ENCODE results near the gene PRTFDC1.

Gene PRTFDC1

GRCh38 chr10:24826009-24826408 lies 126.4 kb downstream of the PRTFDC1 start:
- peaks cover 2% of the 10 kb centered on the region for H3K9me3 Mint-ChIP-seq
- no peaks in the 10 kb centered on the region for H3K36me3 Mint-ChIP-seq
- H3K4me1 Mint-ChIP-seq, result peaks cover 4% of the 10 kb centered on the region
- H3K4me3 Mint-ChIP-seq, result no peak overlapping the region
- H3K27me3 Mint-ChIP-seq, result no peaks in the 10 kb centered on the region
- DNase-seq (ENCODE audit: low spot score in 2 of 2) (no peak), ATAC-seq (ENCODE audit: low read depth) (no peak)
- no peak overlapping the region for H3K27ac Mint-ChIP-seq

DNA sequence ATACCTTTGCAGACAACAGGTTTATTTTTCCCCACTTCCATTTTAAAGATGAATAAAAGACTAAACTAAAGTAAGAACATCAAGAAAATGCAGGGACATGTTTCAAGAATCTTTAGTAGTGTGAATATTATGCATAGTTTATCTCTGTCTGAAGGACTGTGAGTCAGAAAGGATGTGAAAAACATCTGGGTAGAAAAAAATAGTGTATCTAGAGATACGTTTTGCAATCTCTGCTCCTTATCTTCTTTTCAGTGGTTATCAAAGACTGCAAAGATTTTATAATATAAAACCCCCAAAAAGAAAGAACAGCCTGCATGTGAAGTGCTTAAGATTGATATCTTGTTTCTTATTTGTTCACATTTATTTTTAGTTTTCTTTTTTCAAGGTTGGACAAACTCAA lies 126.9 kb downstream of the PRTFDC1 start:
- ATAC-seq (ENCODE audit: low read depth), result no peak

DNA sequence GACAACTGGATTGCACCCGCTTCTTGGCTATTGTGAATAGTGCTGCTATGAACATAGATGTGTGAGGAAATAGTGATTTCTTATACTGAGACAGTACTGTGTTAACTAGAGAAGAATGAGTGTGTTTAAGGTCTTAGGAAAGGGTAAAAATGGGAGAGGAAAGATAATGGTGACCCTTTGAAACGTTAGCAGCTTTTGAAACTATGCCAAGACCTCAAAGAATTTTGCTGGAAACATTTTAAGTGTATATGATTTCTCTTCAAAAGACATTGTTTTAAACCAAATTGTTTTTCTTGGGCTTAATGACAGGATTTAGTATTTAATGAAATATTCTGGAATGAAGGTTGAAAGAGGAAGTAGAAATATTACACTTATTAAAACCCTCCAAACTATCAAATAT lies 127.9 kb downstream of the PRTFDC1 start:
- Mint-ChIP-seq H3K27me3 (no peaks in the 10 kb centered on the region), H3K4me1 (peaks cover 4% of the 10 kb centered on the region), H3K36me3 (no peaks in the 10 kb centered on the region), H3K9me3 (peaks cover 2% of the 10 kb centered on the region), H3K4me3 (no peak overlapping the region), H3K27ac (no peak overlapping the region)
- DNase-seq (ENCODE audit: low spot score in 2 of 2), result no peak
- no peak for ATAC-seq (ENCODE audit: low read depth)

More for the DNA sequence above, 126.9 kb downstream of the PRTFDC1 start:
- peaks cover 4% of the 10 kb centered on the region for H3K4me1 Mint-ChIP-seq
- H3K4me3 Mint-ChIP-seq, result no peak overlapping the region
- DNase-seq (ENCODE audit: low spot score in 2 of 2), result no peak
- H3K27me3 Mint-ChIP-seq, result no peaks in the 10 kb centered on the region
- H3K9me3 Mint-ChIP-seq, result peaks cover 2% of the 10 kb centered on the region
- H3K36me3 Mint-ChIP-seq, result no peaks in the 10 kb centered on the region
- no peak overlapping the region for H3K27ac Mint-ChIP-seq

DNA sequence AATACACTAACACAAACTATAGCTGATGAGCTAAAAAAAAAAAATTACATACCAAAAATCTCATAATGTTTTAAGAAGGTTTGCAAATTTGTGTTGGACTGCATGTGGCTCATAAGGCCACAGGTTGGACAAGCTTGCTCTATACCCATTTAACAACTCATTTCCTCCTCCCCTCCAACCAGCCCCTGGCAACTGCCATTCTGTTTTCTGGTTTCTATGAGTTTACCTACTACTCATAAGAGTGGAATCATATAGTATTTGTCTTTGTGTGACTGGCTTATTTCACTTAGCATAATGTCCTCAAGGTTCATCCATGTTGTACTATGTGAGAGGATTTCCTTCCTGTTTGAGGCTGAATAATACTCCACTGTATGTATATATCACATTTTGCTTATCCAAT lies 128.3 kb downstream of the PRTFDC1 start:
- Mint-ChIP-seq H3K27me3 (no peaks in the 10 kb centered on the region), H3K27ac (no peak overlapping the region), H3K4me1 (peaks cover 4% of the 10 kb centered on the region), H3K36me3 (no peaks in the 10 kb centered on the region), H3K4me3 (no peak overlapping the region), H3K9me3 (peaks cover 2% of the 10 kb centered on the region)
- no peak for DNase-seq (ENCODE audit: low spot score in 2 of 2)
- no peak for ATAC-seq (ENCODE audit: low read depth)

- no peak for ATAC-seq (ENCODE audit: low read depth)
- no peaks in the 10 kb centered on the region for H3K9me3 Mint-ChIP-seq
- peaks cover 4% of the 10 kb centered on the region for H3K4me1 Mint-ChIP-seq
- H3K36me3 Mint-ChIP-seq, result no peaks in the 10 kb centered on the region
- no peak overlapping the region for H3K27ac Mint-ChIP-seq
- no peaks in the 10 kb centered on the region for H3K27me3 Mint-ChIP-seq
- DNase-seq (ENCODE audit: low spot score in 2 of 2), result no peak
- H3K4me3 Mint-ChIP-seq, result no peak overlapping the region
Measured at GRCh38 chr10:24822590-24822989, 129.8 kb downstream of the PRTFDC1 start.

DNA sequence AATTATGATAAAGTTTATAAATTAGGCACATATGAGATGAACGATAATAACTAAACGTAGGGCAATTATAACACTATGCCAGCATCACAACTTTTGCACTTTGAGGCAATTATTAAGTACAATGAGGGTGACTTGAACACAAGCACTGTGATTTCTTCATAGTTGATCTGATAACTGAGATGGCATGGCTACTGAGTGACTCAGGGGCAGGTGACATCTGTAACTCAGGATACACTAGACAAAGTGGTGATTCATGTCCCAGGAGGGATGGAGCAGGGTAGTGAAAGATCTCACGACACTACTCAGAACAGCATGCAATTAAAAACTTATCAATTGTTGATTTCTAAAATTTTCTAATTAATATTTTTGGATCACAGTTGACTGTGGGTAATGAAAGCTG lies 130.4 kb downstream of the PRTFDC1 start:
- Mint-ChIP-seq H3K36me3 (peaks cover 2% of the 10 kb centered on the region), H3K4me1 (peaks cover 4% of the 10 kb centered on the region), H3K9me3 (no peaks in the 10 kb centered on the region), H3K4me3 (no peak overlapping the region), H3K27me3 (no peaks in the 10 kb centered on the region), H3K27ac (no peak overlapping the region)
- ATAC-seq (ENCODE audit: low read depth) (no peak), DNase-seq (ENCODE audit: low spot score in 2 of 2) (no peak)

GRCh38 chr10:24816868-24817396 lies 135.5 kb downstream of the PRTFDC1 start:
- DNase-seq (ENCODE audit: low spot score in 2 of 2) (no peak), ATAC-seq (ENCODE audit: low read depth) (no peak)
- H3K36me3 Mint-ChIP-seq, result peaks cover 2% of the 10 kb centered on the region
- H3K27me3 Mint-ChIP-seq, result peaks cover 2% of the 10 kb centered on the region
- no peak overlapping the region for H3K4me3 Mint-ChIP-seq
- no peaks in the 10 kb centered on the region for H3K4me1 Mint-ChIP-seq
- no peak overlapping the region for H3K27ac Mint-ChIP-seq
- H3K9me3 Mint-ChIP-seq, result no peaks in the 10 kb centered on the region

DNA sequence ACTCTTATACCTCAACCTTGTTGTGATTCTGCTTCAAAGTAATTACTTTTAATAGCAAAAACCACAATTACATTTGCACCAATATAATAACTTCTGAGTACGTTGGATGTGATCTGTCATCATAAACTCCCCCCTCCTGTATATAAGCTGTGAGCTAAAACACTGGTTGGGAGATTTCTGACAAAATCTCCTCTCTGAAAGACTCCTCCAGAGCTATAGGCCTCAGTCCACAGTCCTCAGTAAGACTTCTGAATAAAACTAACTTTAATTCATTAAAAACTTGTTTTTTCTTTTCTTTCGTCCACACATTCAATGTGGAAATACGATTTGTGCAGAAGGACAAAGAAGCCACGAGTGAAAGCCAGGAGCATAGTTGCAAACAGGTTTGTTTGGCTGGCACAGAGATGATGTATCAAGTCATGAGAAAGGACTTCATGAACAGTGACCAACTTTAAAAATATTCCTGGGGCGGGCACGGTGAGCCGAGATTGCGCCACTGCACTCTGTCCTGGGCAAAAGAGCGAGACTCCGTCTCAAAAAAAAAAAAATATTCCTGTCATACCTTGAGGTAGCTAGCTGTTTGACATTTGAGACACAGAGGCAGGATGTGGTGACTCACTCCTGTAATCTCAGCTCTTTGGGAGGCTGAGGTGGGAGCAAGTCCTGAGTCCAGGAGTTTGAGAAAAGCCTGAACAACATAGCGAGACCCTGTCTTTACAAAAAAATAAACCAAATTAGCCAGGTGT lies 137.7 kb downstream of the PRTFDC1 start:
- no peak overlapping the region for H3K4me3 Mint-ChIP-seq
- DNase-seq (ENCODE audit: low spot score in 2 of 2) (no peak), ATAC-seq (ENCODE audit: low read depth) (no peak)
- no peaks in the 10 kb centered on the region for H3K4me1 Mint-ChIP-seq
- H3K9me3 Mint-ChIP-seq, result no peaks in the 10 kb centered on the region
- no peak overlapping the region for H3K27ac Mint-ChIP-seq
- H3K27me3 Mint-ChIP-seq, result peaks cover 2% of the 10 kb centered on the region
- peaks cover 2% of the 10 kb centered on the region for H3K36me3 Mint-ChIP-seq

DNA sequence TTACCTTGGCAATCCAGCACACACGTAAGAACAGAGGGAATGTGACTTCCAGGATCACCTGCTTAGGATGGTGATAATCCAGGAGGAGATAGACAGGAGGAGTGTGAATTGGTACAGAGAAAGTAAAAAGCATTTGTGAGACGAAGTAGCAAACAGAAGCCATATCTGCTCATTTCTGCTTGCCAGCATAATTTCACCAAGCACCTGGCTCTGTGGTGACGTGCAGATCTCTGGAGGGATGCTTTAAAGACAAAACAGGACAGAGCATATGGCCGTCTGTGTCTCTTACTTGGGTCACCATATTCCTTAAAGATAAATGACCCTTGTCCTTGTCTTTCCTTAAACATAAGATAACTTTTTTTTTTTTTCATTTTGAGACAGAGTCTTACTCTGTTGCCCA lies 138.6 kb downstream of the PRTFDC1 start:
- H3K36me3 Mint-ChIP-seq, result peaks cover 2% of the 10 kb centered on the region
- H3K9me3 Mint-ChIP-seq, result no peaks in the 10 kb centered on the region

DNA sequence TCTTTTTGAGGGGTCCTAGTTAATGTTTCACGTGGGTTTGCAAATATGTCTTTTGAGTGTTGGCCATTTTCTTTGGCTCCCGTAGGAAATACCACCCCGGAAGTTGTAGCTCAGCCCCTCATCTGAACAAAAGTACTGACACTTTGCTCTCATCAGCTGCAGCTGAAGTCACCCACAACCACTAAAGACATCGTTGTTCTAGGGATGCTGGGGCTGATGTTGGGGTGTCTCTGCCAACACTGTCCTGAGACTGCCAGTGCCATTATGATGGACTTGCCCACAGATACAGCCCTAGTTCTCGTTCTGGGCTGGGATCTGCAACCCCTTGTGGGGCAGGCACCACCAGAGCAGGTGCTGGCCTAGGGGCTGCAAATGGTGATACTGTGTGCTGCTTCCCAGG lies 146.1 kb downstream of the PRTFDC1 start:
- Mint-ChIP-seq H3K27ac (no peak overlapping the region), H3K4me3 (no peak overlapping the region), H3K9me3 (no peaks in the 10 kb centered on the region), H3K36me3 (no peaks in the 10 kb centered on the region), H3K4me1 (no peaks in the 10 kb centered on the region), H3K27me3 (no peaks in the 10 kb centered on the region)
- no peak for ATAC-seq (ENCODE audit: low read depth)
- no peak for DNase-seq (ENCODE audit: low spot score in 2 of 2)

More for the DNA sequence above, 138.6 kb downstream of the PRTFDC1 start:
- H3K4me3 Mint-ChIP-seq, result no peak overlapping the region
- DNase-seq (ENCODE audit: low spot score in 2 of 2) (no peak), ATAC-seq (ENCODE audit: low read depth) (no peak)
- H3K4me1 Mint-ChIP-seq, result no peaks in the 10 kb centered on the region
- peaks cover 2% of the 10 kb centered on the region for H3K27me3 Mint-ChIP-seq
- no peak overlapping the region for H3K27ac Mint-ChIP-seq

GRCh38 chr10:24804956-24805355 lies 147.4 kb downstream of the PRTFDC1 start:
- ATAC-seq (ENCODE audit: low read depth), result no peak
- no peaks in the 10 kb centered on the region for H3K36me3 Mint-ChIP-seq
- no peak overlapping the region for H3K4me3 Mint-ChIP-seq
- DNase-seq (ENCODE audit: low spot score in 2 of 2), result no peak
- H3K9me3 Mint-ChIP-seq, result no peaks in the 10 kb centered on the region
- H3K27me3 Mint-ChIP-seq, result no peaks in the 10 kb centered on the region
- H3K27ac Mint-ChIP-seq, result no peak overlapping the region
- H3K4me1 Mint-ChIP-seq, result no peaks in the 10 kb centered on the region

- H3K27ac Mint-ChIP-seq, result no peak overlapping the region
- no peak overlapping the region for H3K4me3 Mint-ChIP-seq
- H3K9me3 Mint-ChIP-seq, result no peaks in the 10 kb centered on the region
- ATAC-seq (ENCODE audit: low read depth) (no peak), DNase-seq (ENCODE audit: low spot score in 2 of 2) (no peak)
- no peaks in the 10 kb centered on the region for H3K27me3 Mint-ChIP-seq
- no peaks in the 10 kb centered on the region for H3K4me1 Mint-ChIP-seq
- H3K36me3 Mint-ChIP-seq, result no peaks in the 10 kb centered on the region
Measured at GRCh38 chr10:24804392-24804791, 148.0 kb downstream of the PRTFDC1 start.

GRCh38 chr10:24802378-24802777 lies 150.0 kb downstream of the PRTFDC1 start:
- H3K27ac Mint-ChIP-seq, result no peak overlapping the region
- no peaks in the 10 kb centered on the region for H3K36me3 Mint-ChIP-seq
- H3K9me3 Mint-ChIP-seq, result no peaks in the 10 kb centered on the region
- no peaks in the 10 kb centered on the region for H3K4me1 Mint-ChIP-seq
- ATAC-seq (ENCODE audit: low read depth) (no peak), DNase-seq (ENCODE audit: low spot score in 2 of 2) (no peak)
- H3K4me3 Mint-ChIP-seq, result no peak overlapping the region
- no peaks in the 10 kb centered on the region for H3K27me3 Mint-ChIP-seq

DNA sequence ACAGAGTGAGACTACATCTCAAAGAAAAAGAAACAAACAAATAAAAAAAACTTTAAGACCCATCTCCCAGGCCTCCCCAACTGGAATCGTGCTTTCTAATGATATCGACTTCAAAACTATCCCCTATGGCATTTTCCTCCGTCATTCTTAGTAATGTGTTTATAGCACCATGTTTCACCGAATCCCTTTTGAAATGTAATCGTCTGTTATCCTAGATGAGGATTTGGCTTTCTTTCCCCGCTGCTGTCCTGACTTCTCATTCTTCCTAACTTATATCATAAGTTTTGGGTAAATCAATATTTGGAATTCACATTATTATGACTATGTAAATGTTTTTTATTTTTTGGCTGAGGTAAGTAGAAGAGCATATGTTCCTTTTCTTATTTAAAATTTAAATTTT lies 151.5 kb downstream of the PRTFDC1 start:
- Mint-ChIP-seq H3K36me3 (no peaks in the 10 kb centered on the region), H3K27ac (no peak overlapping the region), H3K9me3 (no peaks in the 10 kb centered on the region), H3K4me3 (no peak overlapping the region), H3K27me3 (no peaks in the 10 kb centered on the region), H3K4me1 (no peaks in the 10 kb centered on the region)
- DNase-seq (ENCODE audit: low spot score in 2 of 2) (no peak), ATAC-seq (ENCODE audit: low read depth) (no peak)
